MM.1S (cell line): ENCODE data around the gene TAGLN3.

Experiments
- EZH2 ChIP-seq: fragments of 300-600 bp; sonication (generic); optimal IDR thresholded peaks from 2 replicates; pipeline ENCODE3; 2017; ENCODE audit warnings: low read depth, mild to moderate bottlenecking, antibody characterized with exemption, low read length, mixed read lengths
- EZH2phosphoT487 ChIP-seq: fragments of 300-600 bp; sonication (generic); IDR thresholded peaks from 2 replicates; pipeline ENCODE4 v1.6.1; 2018; ENCODE audit warnings: antibody characterized with exemption, low read length
- TF ChIP-seq, protein P1 (sequence below): fragments of 300-600 bp; sonication (generic); IDR thresholded peaks from 2 replicates; pipeline ENCODE4 v1.5.1; 2016; ENCODE audit warnings: antibody characterized with exemption, low read length, mixed read lengths

DNA sequence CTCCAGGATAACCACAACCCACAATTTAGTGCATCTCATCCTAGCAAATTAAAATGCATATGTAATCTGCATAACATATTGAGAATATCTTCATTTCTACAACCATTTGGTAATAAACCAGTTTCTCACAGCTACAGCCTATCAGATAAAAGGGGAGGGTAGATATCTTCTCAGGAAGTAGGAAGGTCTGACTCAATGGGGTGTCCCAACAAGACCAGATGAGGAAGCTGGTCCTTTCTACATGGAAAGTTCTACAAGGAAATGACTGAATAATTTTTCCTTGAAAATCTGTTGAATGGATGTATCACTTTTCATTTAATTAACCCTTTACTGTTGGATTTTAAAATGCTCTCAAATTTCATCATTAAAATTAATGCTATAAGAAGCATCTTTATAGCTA is 18.4 kb downstream of the TAGLN3 start:
- TF ChIP-seq, protein P1, sequence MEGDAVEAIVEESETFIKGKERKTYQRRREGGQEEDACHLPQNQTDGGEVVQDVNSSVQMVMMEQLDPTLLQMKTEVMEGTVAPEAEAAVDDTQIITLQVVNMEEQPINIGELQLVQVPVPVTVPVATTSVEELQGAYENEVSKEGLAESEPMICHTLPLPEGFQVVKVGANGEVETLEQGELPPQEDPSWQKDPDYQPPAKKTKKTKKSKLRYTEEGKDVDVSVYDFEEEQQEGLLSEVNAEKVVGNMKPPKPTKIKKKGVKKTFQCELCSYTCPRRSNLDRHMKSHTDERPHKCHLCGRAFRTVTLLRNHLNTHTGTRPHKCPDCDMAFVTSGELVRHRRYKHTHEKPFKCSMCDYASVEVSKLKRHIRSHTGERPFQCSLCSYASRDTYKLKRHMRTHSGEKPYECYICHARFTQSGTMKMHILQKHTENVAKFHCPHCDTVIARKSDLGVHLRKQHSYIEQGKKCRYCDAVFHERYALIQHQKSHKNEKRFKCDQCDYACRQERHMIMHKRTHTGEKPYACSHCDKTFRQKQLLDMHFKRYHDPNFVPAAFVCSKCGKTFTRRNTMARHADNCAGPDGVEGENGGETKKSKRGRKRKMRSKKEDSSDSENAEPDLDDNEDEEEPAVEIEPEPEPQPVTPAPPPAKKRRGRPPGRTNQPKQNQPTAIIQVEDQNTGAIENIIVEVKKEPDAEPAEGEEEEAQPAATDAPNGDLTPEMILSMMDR = no peak
- TF ChIP-seq EZH2 (no peak), EZH2phosphoT487 (no peak)
